Endothelial cell of umbilical vein (primary cell): ENCODE results near the gene RNPEP. TPM values are rescaled to one million over a fixed set of nuclear protein-coding genes. Genes with fewer than 3 reads are reported as not detected.
"Not testable (repeated sequence)": the region's sequence is repeated elsewhere in the genome, so short reads cannot be mapped to it uniquely, and the experiment has no call there.

Source experiments
- BruUV-seq: library from RNA; stranded (reverse); fragments of 400-500 nt; replicated peaks from 2 replicates; lab custom pipeline; 2021; lab: Mats Ljungman, UMichigan
- CTCF ChIA-PET: fragments of 300-600, 350-600 bp; sonication (Branson Sonifier 250); formaldehyde crosslinking; loops from one replicate; lab custom pipeline; 2021; ENCODE audit warnings: antibody characterized with exemption, inconsistent platforms; lab: Charles Lee
- POLR2A ChIA-PET: fragments of 300-600, 350-600 bp; sonication (Branson Sonifier 250); formaldehyde crosslinking; loops from one replicate; lab custom pipeline; 2021; ENCODE audit warnings: antibody characterized with exemption, inconsistent platforms; lab: Charles Lee
- DNase-seq: peaks from one replicate; pipeline ENCODE4 v3.0.0-alpha.2; 2011; ENCODE audit warnings: low read depth, low spot score
- FAIRE-seq: peaks from 2 replicates; lab custom pipeline; 2011; peaks lifted over from hg19 to GRCh38; lab: Jason Lieb, UNC
- H2AFZ ChIP-seq: 2 replicates; pipeline ENCODE4 v1.6.0; 2012; ENCODE audit warnings: low read depth, low read length, control low read depth, inconsistent platforms
- H3K27ac ChIP-seq: 2 replicates; pipeline ENCODE4 v1.5.1; 2011; ENCODE audit warnings: low read depth, mild to moderate bottlenecking, control low read depth, low read length, moderate library complexity; ENCODE audit not compliant: insufficient read depth
- H3K27me3 ChIP-seq, 2 experiments: 2 replicates each; pipeline versions ENCODE4 v1.6.0 to v1.6.1; 2011; ENCODE audit warnings: low read length in 2 of 2, mixed read lengths in 1 of 2; ENCODE audit not compliant: control insufficient read depth in 2 of 2, insufficient read depth in 2 of 2
- H3K36me3 ChIP-seq, 2 experiments: 2 replicates in 1 of 2; 3 replicates in 1 of 2; pipeline ENCODE4 v1.5.1; 2011; ENCODE audit warnings: low read length in 2 of 2, mild to moderate bottlenecking in 1 of 2, moderate library complexity in 1 of 2; ENCODE audit not compliant: control insufficient read depth in 2 of 2, insufficient read depth in 2 of 2; ENCODE audit errors: extremely low read depth in 1 of 2
- H3K4me1 ChIP-seq: 3 replicates; pipeline ENCODE4 v1.5.1; 2011; ENCODE audit warnings: mild to moderate bottlenecking, low read length; ENCODE audit not compliant: control insufficient read depth, insufficient read depth; ENCODE audit errors: extremely low read depth
- H3K4me2 ChIP-seq: 2 replicates; pipeline ENCODE4 v1.6.1; 2011; ENCODE audit warnings: low read length, control low read depth, mixed read lengths; ENCODE audit not compliant: insufficient read depth
- H3K4me3 ChIP-seq, 3 experiments: fragments of 200-600 bp in 1 of 3; sonication (generic), shearing (Covaris generic) in 1 of 3; replicated peaks in 1 of 3; 2 replicates each; pipeline ENCODE4 v1.5.1; 2011 to 2016; ENCODE audit warnings: control low read depth in 3 of 3, low read length in 3 of 3, mild to moderate bottlenecking in 2 of 3, inconsistent platforms in 1 of 3, low read depth in 1 of 3, moderate library complexity in 1 of 3; ENCODE audit not compliant: insufficient read depth in 1 of 3
- H3K79me2 ChIP-seq: 2 replicates; pipeline ENCODE4 v1.6.0; 2012; ENCODE audit warnings: low read length, inconsistent platforms; ENCODE audit not compliant: control insufficient read depth, insufficient read depth
- H3K9ac ChIP-seq: replicated peaks from 2 replicates; pipeline ENCODE3; 2011; ENCODE audit warnings: low read length, control low read depth; ENCODE audit not compliant: insufficient read depth; ENCODE audit errors: extremely low read depth
- H3K9me1 ChIP-seq: replicated peaks from 3 replicates; pipeline ENCODE4 v1.6.0; 2011; ENCODE audit warnings: mild to moderate bottlenecking, low read length; ENCODE audit not compliant: control insufficient read depth, insufficient read depth; ENCODE audit errors: extremely low read depth
- H3K9me3 ChIP-seq: replicated peaks from 2 replicates; pipeline ENCODE4 v1.5.1; 2012; ENCODE audit warnings: low read length, inconsistent platforms; ENCODE audit not compliant: control insufficient read depth, insufficient read depth
- H4K20me1 ChIP-seq: replicated peaks from 2 replicates; pipeline ENCODE3; 2011; ENCODE audit warnings: mild to moderate bottlenecking, low read length; ENCODE audit not compliant: control insufficient read depth, insufficient read depth; ENCODE audit errors: extremely low read depth
- EZH2 ChIP-seq: IDR thresholded peaks from 2 replicates; pipeline ENCODE4 v1.6.1; 2012; ENCODE audit warnings: borderline replicate concordance, low read depth, mild to moderate bottlenecking, moderate library complexity, low read length, inconsistent platforms; ENCODE audit not compliant: severe bottlenecking
- GATA2 ChIP-seq: IDR thresholded peaks from 2 replicates; pipeline ENCODE4 v1.7.0; 2011; ENCODE audit warnings: low read depth, mild to moderate bottlenecking, moderate library complexity, mixed read lengths, low read length; ENCODE audit not compliant: insufficient read length, insufficient read depth
- JUN ChIP-seq: IDR thresholded peaks from 2 replicates; pipeline ENCODE4 v1.6.1; 2011; ENCODE audit warnings: borderline replicate concordance, low read depth; ENCODE audit not compliant: insufficient read length, insufficient read depth
- MAX ChIP-seq: IDR thresholded peaks from 2 replicates; pipeline ENCODE4 v1.6.1; 2011; ENCODE audit not compliant: insufficient read depth, insufficient read length
- POLR2A ChIP-seq: IDR thresholded peaks from 2 replicates; pipeline ENCODE4 v1.6.1; 2012; ENCODE audit warnings: low read depth, mild to moderate bottlenecking, control low read depth, low read length
- POLR2AphosphoS5 ChIP-seq: IDR thresholded peaks from 2 replicates; pipeline ENCODE4 v1.6.1; 2012; ENCODE audit warnings: low read depth, mild to moderate bottlenecking, control low read depth, low read length, moderate library complexity; ENCODE audit not compliant: insufficient read depth
- dilution Hi-C: fragments of 300-500 bp; cut with MboI; formaldehyde crosslinking; loops from one replicate; pipeline ENCODE4 v1.15.0; 2019; ENCODE audit warnings: low sequenced_read_pairs; ENCODE audit not compliant: extremely low pct_ligation_motif_present
- intact Hi-C: fragments of 100-400 bp; cut with micrococcal nuclease; formaldehyde crosslinking; loops from one replicate; pipeline ENCODE4 v1.10.0; 2022
- polyA plus RNA-seq, 4 experiments: library from polyadenylated mRNA; depleted of rRNA in 3 of 4; stranded (reverse) in 3 of 4; unstranded in 1 of 4; fragments of >200 nt; gene quantifications; 2 replicates each; pipeline versions ENCODE4 v1.2.1 to v1.2.3, GENCODE V29; 2011 to 2012; ENCODE audit warnings: missing spikeins in 1 of 4
- total RNA-seq: library from RNA; stranded (reverse); gene quantifications from 2 replicates; pipeline ENCODE4 v1.2.3, GENCODE V29; 2021
- TF ChIP-seq, protein P1 (sequence below), 2 donors: IDR thresholded peaks; 1 replicate in 1 of 2; 2 replicates in 1 of 2; pipeline ENCODE4 v1.5.1; 2011; ENCODE audit warnings: low read length in 2 of 2, mild to moderate bottlenecking in 2 of 2, moderate library complexity in 2 of 2, control low read depth in 1 of 2, inconsistent platforms in 1 of 2, low read depth in 1 of 2; ENCODE audit not compliant: insufficient read depth in 1 of 2; ENCODE audit errors: extremely low read depth in 1 of 2

Gene RNPEP
- total and polyA plus RNA-seq, 2 donors (not counting 3 experiments of a cell fraction or from before 2014, with no cell fraction given) = 56.1 to 73.5 TPM

- CTCF ChIA-PET = interaction anchor here (0.6 to 1.1 kb wide), 2 partner anchors 33 to 35 kb away, joined by 3 to 4 read pairs; no protein-coding TSS in a partner anchor
- no peak overlapping the region for H3K4me3 ChIP-seq
- intact Hi-C loops = no loop called here
Observed at GRCh38 chr1:202049129-202049528, 66.7 kb downstream of the RNPEP start.

DNA sequence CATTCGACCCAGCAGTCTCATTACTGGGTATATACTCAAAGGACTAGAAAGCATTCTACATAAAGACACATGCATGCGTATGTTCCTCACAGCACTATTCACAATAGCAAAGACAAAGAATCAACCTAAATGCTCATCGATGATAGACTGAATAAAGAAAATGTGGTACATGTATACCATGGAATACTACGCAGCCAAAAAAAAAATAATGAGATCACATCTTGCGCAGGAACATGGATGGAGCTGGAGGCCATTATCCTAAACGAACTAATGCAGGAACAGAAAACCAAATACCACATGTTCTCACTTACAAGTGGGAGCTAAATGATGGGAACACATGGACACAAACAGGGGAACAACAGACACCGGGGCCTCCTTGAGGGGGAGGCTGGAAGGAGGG lies 71.6 kb downstream of the RNPEP start:
- intact Hi-C loops (no loop called here), dilution Hi-C loops (no loop called here)
- Histone ChIP-seq H3K4me1 (peaks cover 9% of the 10 kb centered on the region), H3K9me3 (no peaks in the 10 kb centered on the region), H3K36me3 (no peaks in the 10 kb centered on the region), H4K20me1 (no peaks in the 10 kb centered on the region), H3K4me2 (no peak overlapping the region), H3K79me2 (no peaks in the 10 kb centered on the region), H3K27me3 (no peaks in the 10 kb centered on the region), H3K9ac (no peak overlapping the region), H2AFZ (no peak overlapping the region), H3K4me3 (no peak overlapping the region), H3K27ac (no peak overlapping the region), H3K9me1 (no peaks in the 10 kb centered on the region)
- no TSS peak for BruUV-seq
- DNase-seq (no peak), FAIRE-seq (no peak)
- TF ChIP-seq GATA2 (no peak), MAX (no peak), EZH2 (no peak), POLR2A (no peak), JUN (no peak)
- ChIA-PET POLR2A (no interaction called here), CTCF (interaction anchor here (1.4 kb wide), 1 partner anchor 46 kb away, joined by 3 read pairs; no protein-coding TSS in a partner anchor)

More at GRCh38 chr1:202049129-202049528, 66.7 kb downstream of the RNPEP start:
- Histone ChIP-seq H3K36me3 (no peaks in the 10 kb centered on the region), H3K27me3 (peaks cover 0 to 2% of the 10 kb centered on the region in 2 experiments), H3K27ac (no peak overlapping the region), H3K4me1 (no peaks in the 10 kb centered on the region), H3K9me3 (no peaks in the 10 kb centered on the region), H3K4me2 (no peak overlapping the region), H4K20me1 (no peaks in the 10 kb centered on the region), H3K9ac (no peak overlapping the region), H3K9me1 (no peaks in the 10 kb centered on the region), H2AFZ (no peak overlapping the region), H3K79me2 (no peaks in the 10 kb centered on the region)
- FAIRE-seq (no peak), DNase-seq (no peak)
- no TSS peak for BruUV-seq
- dilution Hi-C loops = no loop called here
- TF ChIP-seq POLR2A = no peak
- TF ChIP-seq, protein P1, sequence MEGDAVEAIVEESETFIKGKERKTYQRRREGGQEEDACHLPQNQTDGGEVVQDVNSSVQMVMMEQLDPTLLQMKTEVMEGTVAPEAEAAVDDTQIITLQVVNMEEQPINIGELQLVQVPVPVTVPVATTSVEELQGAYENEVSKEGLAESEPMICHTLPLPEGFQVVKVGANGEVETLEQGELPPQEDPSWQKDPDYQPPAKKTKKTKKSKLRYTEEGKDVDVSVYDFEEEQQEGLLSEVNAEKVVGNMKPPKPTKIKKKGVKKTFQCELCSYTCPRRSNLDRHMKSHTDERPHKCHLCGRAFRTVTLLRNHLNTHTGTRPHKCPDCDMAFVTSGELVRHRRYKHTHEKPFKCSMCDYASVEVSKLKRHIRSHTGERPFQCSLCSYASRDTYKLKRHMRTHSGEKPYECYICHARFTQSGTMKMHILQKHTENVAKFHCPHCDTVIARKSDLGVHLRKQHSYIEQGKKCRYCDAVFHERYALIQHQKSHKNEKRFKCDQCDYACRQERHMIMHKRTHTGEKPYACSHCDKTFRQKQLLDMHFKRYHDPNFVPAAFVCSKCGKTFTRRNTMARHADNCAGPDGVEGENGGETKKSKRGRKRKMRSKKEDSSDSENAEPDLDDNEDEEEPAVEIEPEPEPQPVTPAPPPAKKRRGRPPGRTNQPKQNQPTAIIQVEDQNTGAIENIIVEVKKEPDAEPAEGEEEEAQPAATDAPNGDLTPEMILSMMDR (IDR thresholded peaks at IDR 0.05; ENCODE audit: extremely low read depth in 1 of 2, insufficient read depth in 1 of 2, low read depth in 1 of 2, low read length in 2 of 2) = no peak
- TF ChIP-seq POLR2AphosphoS5 = no peak
- POLR2A ChIA-PET = no interaction called here

DNA sequence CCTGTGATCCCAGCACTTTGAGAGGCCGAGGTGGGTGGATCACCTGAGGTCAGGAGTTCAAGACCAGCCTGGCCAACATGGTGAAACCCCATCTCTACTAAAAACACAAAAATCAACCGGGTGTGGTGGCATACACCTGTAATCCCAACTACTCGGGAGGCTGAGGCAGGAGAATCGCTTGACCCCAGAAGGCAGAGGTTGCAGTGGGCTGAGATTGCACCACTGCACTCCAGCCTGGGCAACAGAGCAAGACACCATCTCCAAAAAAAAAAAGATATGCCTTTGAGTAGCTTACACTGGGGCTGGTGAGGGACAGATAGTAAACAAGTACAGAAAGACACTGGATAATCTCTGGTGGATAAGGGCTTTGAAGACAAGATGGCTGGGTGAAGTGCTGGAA lies 72.2 kb downstream of the RNPEP start:
- H4K20me1 ChIP-seq, BruUV-seq, DNase-seq, CTCF ChIA-PET, H3K4me2 ChIP-seq, H3K9ac ChIP-seq, H3K9me3 ChIP-seq, dilution Hi-C loops, H3K4me1 ChIP-seq, H3K36me3 ChIP-seq, H3K27ac ChIP-seq, FAIRE-seq, H3K4me3 ChIP-seq, H3K27me3 ChIP-seq, H2AFZ ChIP-seq, H3K9me1 ChIP-seq, intact Hi-C loops, H3K79me2 ChIP-seq: not testable (repeated sequence)
- POLR2A ChIA-PET = interaction anchor here (0.6 kb wide), 1 partner anchor 12 kb away, joined by 3 read pairs; no protein-coding TSS in a partner anchor
